ENCODE data around the gene BDH2. TPM values are rescaled to one million over a fixed set of nuclear protein-coding genes. Genes with fewer than 3 reads are reported as not detected.

Gene BDH2
- total RNA-seq, 1 experiment from 2014 or later = 40.2 TPM

DNA sequence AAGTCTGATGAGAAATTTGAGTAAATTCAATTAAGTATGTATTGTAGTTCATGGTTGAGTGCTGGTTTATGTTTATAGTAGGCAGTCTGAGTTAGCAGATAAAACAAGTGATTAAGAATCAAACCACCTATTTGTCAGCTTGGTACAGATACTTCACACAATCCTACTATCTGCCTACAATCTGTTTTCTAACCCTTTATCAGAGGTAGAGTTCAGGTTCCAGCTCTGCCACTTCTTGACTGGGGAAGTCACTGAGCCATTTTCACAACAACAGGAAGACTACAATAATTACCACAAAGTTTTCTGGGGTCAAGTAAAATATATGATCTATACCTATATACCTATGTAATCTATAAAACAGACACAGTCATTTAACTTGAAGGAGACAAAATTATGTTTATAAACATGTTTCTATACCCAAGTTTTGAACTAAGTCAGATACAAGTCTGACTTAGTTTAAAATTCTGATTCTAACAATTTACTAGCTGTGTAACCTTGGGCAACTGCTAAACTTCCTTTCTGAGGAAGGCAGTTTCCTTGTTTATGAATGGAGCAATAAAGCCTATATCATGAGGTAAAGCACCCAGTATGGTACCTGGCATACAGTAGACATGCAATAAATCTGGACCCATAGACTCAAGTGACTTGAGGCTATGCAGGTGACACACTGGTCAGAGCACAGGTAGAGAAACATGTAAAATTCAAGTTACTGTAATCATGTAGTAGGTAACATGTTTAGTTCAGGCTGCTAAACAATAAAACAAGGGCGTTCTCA lies 37.2 kb upstream of the BDH2 start:
- H4K20me1 ChIP-seq (ENCODE audit: control insufficient read depth, insufficient read depth, insufficient read length) = no peaks in the 10 kb centered on the region

More for the DNA sequence above, 37.2 kb upstream of the BDH2 start:
- Mint-ChIP-seq H3K4me1 (no peaks in the 10 kb centered on the region), H3K27me3 (ENCODE audit: low read depth) (no peaks in the 10 kb centered on the region), H3K9me3 (no peaks in the 10 kb centered on the region), H3K27ac (no peak overlapping the region), H3K4me3 (no peak overlapping the region), H3K36me3 (ENCODE audit: insufficient read depth in 1 of 3, low read depth in 3 of 3) (peaks cover 28 to 71% (median 71%) of the 10 kb centered on the region in 3 experiments; a peak in 6 of 7 replicates)
- Histone ChIP-seq H2BK20ac (ENCODE audit: low read depth, low read length, poor library complexity, severe bottlenecking) (no peak overlapping the region), H2AK5ac (ENCODE audit: insufficient read length, low read length) (no peak overlapping the region), H2BK120ac (ENCODE audit: low read depth, low read length, poor library complexity, severe bottlenecking) (no peak overlapping the region), H2AFZ (ENCODE audit: low read length) (no peak overlapping the region), H2BK12ac (ENCODE audit: insufficient read length, low read depth, low read length) (no peak overlapping the region), H4K5ac (ENCODE audit: insufficient read length, low read depth, low read length) (no peak overlapping the region), H3K79me1 (ENCODE audit: insufficient read depth, low read depth, low read length, poor library complexity, severe bottlenecking) (no peaks in the 10 kb centered on the region), H3K4me2 (ENCODE audit: insufficient read depth, insufficient read length, low read length) (no peak overlapping the region), H3K23me2 (ENCODE audit: insufficient read length, low read depth, low read length, poor library complexity, severe bottlenecking) (no peaks in the 10 kb centered on the region), H3K56ac (ENCODE audit: insufficient read length, low read depth, low read length) (no peak overlapping the region), H3K27me3 (ENCODE audit: insufficient read depth, low read length) (no peaks in the 10 kb centered on the region), H3K79me2 (ENCODE audit: insufficient read depth, low read length) (no peaks in the 10 kb centered on the region), H3K9me3 (ENCODE audit: control insufficient read depth, low read depth, low read length) (no peaks in the 10 kb centered on the region), H3K18ac (ENCODE audit: insufficient read length, low read depth, low read length) (no peak overlapping the region), H4K91ac (ENCODE audit: insufficient read length, low read depth, low read length) (no peak overlapping the region), H3K14ac (ENCODE audit: insufficient read depth, low read length) (no peak overlapping the region), H3K9ac (ENCODE audit: extremely low read depth, insufficient read length, low read length) (no peak overlapping the region), H3K23ac (ENCODE audit: insufficient read length, low read depth, low read length) (no peak overlapping the region), H3T11ph (ENCODE audit: low read length) (no peak overlapping the region), H2BK15ac (ENCODE audit: low read depth, low read length) (no peak overlapping the region), H3K4me1 (ENCODE audit: insufficient read depth, low read length) (no peaks in the 10 kb centered on the region), H2BK5ac (ENCODE audit: insufficient read length, low read length) (no peak overlapping the region), H4K8ac (replicated peaks; ENCODE audit: insufficient read length, low read depth, low read length) (no peak overlapping the region), H3K4ac (ENCODE audit: low read depth, low read length) (no peak overlapping the region), H3K27ac (ENCODE audit: insufficient read length, low read depth, low read length) (no peak overlapping the region)
- DNase-seq = no peak
- no peak for TF ChIP-seq CTCF (conservative IDR thresholded peaks at IDR 0.05)
- no CpG with 5 or more reads among the region's 1 CpG for WGBS (ENCODE audit: extremely low coverage, insufficient read length, low lambda C conversion rate)

Data from H9 (cell line).